ENCODE results near the gene CNOT8. TPM values are rescaled to one million over a fixed set of nuclear protein-coding genes. Genes with fewer than 3 reads are reported as not detected.

Gene CNOT8
- total and polyA plus RNA-seq, 7 donors: 14.2 to 33.9 (median 17.0) TPM

DNA sequence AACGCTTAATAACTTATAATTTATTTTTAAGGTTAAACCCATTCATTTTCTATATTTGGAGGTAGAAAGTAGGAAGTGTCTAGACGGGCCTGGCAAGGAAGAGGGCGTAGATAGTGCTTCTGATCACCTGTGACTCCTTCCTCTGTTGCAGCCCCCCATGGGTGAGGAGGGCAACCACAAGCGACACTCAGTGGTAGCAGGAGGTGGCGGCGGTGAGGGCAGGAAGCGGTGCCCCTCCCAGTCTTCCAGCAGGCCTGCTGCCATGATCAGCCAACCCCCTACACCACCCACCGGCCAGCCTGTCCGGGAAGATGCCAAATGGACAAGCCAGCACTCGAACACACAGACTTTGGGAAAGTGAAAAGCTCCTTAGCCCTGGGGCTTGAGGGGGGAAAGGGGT is 44.7 kb upstream of the CNOT8 start:
- Histone ChIP-seq H3K4me1 (no peaks in the 10 kb centered on the region), H3K9me3 (no peaks in the 10 kb centered on the region), H3K27ac (no peak overlapping the region), H3K27me3 (ENCODE audit: insufficient read depth in 3 of 3, low read length in 2 of 3) (no peaks in the 10 kb centered on the region), H3K36me3 (ENCODE audit: insufficient read depth in 1 of 2, low read depth in 1 of 2) (peaks cover 7 to 99% of the 10 kb centered on the region in 2 donors), H3K4me3 (no peak overlapping the region)
- intact Hi-C loops (cut with DNase I): loop anchor here in 1 of 2 donors (2.0 kb wide), 1 partner anchor 165 kb away; no protein-coding TSS in a partner anchor
- ATAC-seq (peak in 1 of 4 donors; percentile 9), DNase-seq (no peak)
- WGBS, 3 donors: 74 to 78% (median 75%) methylated on average over 10 of the region's 10 CpGs
- TF ChIP-seq, protein P1, sequence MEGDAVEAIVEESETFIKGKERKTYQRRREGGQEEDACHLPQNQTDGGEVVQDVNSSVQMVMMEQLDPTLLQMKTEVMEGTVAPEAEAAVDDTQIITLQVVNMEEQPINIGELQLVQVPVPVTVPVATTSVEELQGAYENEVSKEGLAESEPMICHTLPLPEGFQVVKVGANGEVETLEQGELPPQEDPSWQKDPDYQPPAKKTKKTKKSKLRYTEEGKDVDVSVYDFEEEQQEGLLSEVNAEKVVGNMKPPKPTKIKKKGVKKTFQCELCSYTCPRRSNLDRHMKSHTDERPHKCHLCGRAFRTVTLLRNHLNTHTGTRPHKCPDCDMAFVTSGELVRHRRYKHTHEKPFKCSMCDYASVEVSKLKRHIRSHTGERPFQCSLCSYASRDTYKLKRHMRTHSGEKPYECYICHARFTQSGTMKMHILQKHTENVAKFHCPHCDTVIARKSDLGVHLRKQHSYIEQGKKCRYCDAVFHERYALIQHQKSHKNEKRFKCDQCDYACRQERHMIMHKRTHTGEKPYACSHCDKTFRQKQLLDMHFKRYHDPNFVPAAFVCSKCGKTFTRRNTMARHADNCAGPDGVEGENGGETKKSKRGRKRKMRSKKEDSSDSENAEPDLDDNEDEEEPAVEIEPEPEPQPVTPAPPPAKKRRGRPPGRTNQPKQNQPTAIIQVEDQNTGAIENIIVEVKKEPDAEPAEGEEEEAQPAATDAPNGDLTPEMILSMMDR (IDR thresholded peaks at IDR 0.05): no peak

DNA sequence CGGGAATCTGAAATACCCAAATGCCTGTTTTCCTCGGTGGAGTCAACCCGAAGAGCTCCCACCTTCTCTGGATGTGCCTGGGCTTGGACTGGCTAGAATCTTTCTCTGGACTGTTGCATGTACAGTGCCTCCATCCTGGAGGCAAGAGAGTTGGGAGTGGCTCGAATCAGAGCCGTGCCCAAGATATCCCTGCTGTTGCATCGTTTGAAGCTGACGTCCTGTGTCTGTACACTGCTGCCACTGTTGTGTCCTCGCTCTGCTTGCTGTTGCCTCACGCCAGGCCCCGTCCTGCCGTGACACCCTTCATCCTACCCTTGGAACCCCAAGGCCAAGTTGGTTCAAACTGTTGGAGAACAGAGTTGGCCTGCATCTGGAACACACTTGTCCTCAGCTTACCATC is 43.4 kb upstream of the CNOT8 start:
- 85 to 89% (median 87%) methylated on average over 11 of the region's 11 CpGs for WGBS, 3 donors
- Histone ChIP-seq H3K27ac (no peak overlapping the region), H3K4me3 (no peak overlapping the region), H3K4me1 (no peaks in the 10 kb centered on the region), H3K36me3 (ENCODE audit: insufficient read depth in 1 of 2, low read depth in 1 of 2) (peaks cover 11 to 99% of the 10 kb centered on the region in 2 donors), H3K9me3 (no peaks in the 10 kb centered on the region), H3K27me3 (ENCODE audit: insufficient read depth in 3 of 3, low read length in 2 of 3) (no peaks in the 10 kb centered on the region)
- TF ChIP-seq, protein P1 (IDR thresholded peaks at IDR 0.05): no peak
- DNase-seq: no peak
- ATAC-seq: no peak
- intact Hi-C loops (cut with DNase I): no loop called here

DNA sequence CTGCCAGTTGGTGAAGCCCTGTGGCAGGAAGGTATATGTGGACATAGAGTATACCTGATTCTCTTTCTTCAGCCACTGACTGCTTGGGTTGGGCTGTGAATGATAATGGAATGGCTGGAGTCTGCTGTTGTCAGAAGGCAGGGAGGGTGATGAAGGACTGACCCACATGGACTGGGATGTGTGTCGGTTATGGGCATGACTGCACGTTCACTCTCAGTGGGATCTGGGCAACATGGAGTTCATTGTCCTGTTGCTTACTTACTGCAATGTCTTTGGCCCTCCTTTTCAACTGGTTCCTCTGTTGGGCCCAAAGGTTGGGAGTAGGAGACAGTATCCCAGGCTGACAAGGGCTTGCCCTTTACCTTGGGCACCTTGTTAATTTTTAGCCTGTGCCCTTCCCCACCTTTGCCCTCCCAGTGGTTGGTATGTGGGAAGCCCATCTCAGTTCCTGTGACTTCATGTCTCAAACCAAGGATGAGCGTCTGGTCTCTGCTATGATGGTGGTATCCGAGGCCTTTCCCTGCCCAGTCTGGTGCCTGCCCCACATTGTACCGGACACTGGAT is 42.7 kb upstream of the CNOT8 start:
- DNase-seq (no peak), ATAC-seq (no peak)
- Histone ChIP-seq H3K36me3 (ENCODE audit: insufficient read depth in 1 of 2, low read depth in 1 of 2) (peaks cover 11 to 99% of the 10 kb centered on the region in 2 donors), H3K4me1 (no peaks in the 10 kb centered on the region), H3K27me3 (ENCODE audit: insufficient read depth in 3 of 3, low read length in 2 of 3) (no peaks in the 10 kb centered on the region), H3K4me3 (no peak overlapping the region), H3K9me3 (no peaks in the 10 kb centered on the region), H3K27ac (no peak overlapping the region)
- TF ChIP-seq, protein P1 (IDR thresholded peaks at IDR 0.05): no peak
- 71 to 90% (median 72%) methylated on average over 5 of the region's 5 CpGs for WGBS, 3 donors
- intact Hi-C loops (cut with DNase I): no loop called here

DNA sequence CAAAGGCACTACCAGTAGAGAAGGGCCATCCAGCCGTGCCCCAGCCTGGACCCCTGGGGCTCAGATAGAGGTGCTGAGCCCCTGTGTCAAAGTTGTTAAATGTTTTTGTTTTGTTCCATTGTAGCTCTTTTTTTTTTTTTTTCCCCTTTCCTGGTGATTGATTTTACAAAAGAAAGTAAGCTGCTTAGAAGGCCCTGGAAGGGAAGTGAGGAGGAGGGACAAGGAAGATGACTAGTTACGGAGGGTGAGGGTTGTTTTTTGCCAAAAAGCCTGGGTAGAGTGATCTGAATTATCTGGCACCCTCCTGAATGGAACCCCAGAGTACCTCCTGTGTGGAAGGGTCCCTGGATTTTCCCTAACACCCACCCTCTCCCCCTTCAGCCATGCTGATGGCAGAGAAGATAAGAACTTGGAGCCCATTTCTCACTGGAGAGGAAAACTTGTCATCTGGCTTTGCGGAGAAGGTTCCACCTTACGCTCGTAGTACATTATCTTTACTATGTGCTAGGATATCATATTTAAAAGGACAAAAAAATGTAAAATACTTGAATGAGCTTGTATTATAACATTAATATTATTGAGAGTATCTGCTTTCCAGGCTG is 41.4 kb upstream of the CNOT8 start:
- ATAC-seq (no peak), DNase-seq (no peak)
- peaks cover 7 to 96% of the 10 kb centered on the region in 2 donors for H3K36me3 ChIP-seq (ENCODE audit: insufficient read depth in 1 of 2, low read depth in 1 of 2)
- no peak overlapping the region for H3K27ac ChIP-seq
- no peak overlapping the region for H3K4me3 ChIP-seq
- WGBS, 3 donors: 74 to 80% (median 75%) methylated on average over 5 of the region's 5 CpGs
- intact Hi-C loops (cut with DNase I): no loop called here
- no peaks in the 10 kb centered on the region for H3K4me1 ChIP-seq
- H3K27me3 ChIP-seq (ENCODE audit: insufficient read depth in 3 of 3, low read length in 2 of 3): no peaks in the 10 kb centered on the region
- no peaks in the 10 kb centered on the region for H3K9me3 ChIP-seq
- TF ChIP-seq, protein P1 (IDR thresholded peaks at IDR 0.05): no peak
